ENCODE data around the gene KATNB1.
"Not testable (repeated sequence)": the region's sequence is repeated elsewhere in the genome, so short reads cannot be mapped to it uniquely, and the experiment has no call there.

The KATNB1 gene

DNA sequence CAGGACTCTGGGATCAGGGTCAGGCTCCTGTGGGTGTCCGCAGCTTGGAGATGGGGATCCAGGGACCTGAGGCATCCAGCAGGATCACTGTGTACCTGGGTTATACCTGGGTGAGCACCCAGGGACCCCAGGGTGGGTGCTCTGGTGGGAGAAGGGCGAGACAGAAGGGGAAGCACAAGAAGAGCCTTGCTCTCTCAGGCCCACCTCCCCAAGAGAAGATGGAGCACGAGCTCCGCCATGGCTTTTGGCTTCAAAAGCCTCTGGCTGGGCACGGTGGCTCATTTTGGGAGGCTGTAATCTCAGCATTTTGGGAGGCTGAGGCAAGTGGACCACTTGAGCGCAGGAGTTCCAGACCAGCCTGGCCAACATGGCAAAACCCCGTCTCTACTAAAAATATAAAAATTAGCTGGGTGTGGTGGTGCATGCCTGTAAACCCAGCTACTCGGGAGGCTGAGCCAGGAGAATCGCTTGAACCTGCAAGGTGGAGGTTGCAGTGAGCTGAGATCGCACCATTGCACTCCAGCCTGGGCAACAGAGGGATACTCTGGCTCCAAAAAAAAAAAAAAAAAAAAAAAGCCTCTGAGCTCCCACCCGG, 32.1 kb upstream of the KATNB1 start:
- DNase-seq, result no peak

DNA sequence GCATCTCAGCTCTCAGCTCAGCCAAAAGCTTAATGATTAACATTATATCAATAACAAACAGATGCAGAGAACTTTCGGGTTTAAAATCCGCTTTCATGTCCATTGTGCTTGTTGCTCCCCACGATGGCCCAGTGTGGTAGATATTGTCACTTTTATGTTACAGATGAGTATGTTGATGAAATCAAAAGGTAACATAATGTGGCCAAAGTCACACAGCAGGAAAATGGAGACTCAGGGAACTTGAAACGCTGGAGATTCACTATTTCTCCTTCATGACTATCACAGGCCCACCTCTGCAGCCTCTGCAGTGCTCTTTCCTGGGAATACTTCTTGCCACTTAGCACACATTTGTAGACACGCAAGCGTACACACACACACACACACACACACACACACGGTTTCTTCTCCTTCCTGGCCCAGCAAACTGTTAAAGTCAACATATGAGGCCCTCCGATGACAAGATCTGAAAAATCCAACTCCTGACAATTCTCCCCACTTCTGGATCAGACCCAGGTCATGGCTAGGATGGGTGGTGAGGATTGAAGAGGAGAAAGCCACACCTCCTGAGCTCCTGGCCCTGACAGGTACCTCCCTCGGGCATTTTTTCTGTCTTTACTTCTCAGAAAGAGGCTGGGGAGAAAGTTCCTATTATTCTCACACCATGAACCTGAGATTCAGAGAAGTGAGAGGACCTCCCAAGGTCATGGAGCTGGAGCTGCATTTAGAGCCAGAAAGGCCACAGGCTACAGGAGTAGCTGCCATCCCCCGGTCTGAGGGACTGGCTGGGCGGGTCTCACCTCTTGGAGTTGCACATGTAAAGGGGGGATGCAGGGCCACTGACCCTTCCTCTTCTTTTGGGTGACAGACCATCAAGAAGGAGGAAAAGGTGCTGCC, 31.3 kb upstream of the KATNB1 start:
- DNase-seq, result no peak

DNA sequence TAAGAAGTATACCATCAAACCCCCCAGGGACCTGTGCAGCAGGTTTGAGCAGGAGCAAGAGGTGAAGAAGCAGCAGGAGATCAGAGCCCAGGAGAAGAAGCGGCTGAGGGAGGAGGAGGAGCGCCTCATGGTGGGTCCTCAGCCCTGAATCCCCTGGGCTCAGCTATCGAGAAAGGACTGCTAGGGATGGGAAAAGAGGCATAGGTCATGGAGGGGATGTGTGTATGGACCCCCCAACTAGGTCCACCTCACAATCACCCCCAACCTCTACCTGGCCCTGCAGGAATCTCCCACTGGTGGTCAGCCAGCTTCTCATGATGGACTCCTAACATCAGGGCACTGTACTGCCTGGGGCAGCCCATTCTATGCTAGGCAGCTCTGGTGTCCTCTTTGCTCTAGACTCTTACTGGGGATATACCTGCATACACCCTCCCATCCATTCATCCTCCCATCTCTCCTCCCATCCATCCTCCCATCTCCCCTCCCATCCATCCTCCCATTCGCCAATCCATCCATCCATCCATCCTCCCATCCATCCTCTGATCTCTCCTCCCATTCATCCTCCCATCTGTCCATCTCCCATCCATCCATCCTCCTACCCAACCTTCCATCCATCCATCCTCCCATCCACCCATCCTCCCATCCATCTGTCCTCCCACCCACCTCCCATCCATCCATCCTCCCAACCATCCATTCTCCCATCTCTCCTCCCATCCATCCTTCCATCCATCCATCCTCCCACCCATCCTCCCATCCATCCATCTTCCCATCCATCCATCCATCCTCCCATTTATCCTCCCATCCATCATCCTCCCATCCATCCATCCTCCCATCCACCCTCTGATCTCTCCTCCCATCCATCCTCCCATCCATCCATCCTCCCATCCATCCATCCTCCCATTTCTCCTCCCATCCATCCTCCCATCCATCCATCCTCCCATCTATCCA, 30.4 kb upstream of the KATNB1 start:
- no peak for DNase-seq

DNA sequence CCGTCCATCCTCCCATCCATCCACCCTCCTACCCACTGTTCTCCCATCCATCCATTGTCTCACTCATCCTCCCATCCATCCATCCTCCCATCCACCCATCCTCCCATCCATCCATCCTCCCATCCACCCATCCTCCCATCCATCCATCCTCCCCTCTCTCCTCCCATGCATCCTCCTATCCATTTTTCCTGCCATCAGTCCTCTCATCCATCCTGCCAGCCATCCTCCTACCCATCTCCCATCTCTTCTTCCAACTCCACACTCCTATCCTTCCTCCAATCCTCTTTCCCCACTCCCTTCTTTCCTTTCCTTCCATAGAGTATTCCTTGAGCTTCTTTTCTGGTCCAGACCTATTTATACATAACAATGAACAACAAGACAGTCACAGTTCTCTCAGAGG, 28.9 kb upstream of the KATNB1 start:
- no peak for DNase-seq

DNA sequence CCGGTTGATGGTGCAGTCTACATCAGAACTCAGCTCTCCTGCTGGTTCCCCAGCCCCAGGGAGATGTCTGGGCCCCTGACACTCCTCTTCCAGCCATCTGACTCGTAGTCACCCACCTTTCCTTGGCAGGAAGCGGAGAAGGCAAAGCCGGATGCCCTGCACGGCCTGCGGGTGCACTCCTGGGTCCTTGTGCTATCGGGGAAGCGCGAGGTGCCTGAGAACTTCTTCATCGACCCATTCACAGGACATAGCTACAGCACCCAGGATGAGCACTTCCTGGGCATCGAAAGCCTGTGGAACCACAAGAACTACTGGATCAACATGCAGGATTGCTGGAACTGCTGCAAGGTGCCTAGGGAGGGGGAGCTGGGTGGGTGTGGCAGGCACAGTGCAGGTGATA, 28.2 kb upstream of the KATNB1 start:
- DNase-seq, result no peak

DNA sequence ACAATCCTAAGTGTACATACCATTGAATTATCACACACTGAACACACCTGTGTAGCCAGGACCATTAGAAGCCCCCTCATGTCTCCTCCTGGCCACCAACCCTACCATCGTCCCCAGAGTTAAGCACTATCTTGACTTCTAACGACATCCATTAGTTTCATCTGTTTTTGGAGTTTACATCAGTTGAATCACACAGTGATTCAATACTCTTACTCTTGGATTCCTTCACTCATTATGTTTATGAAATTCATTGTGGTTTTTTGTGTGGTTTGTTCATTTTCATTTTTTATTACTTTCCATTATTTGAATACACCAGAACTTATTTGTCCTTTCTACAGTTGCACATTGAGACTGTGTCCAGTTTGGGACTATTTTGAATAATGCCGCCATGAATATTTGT, 27.4 kb upstream of the KATNB1 start:
- DNase-seq, result no peak

DNA sequence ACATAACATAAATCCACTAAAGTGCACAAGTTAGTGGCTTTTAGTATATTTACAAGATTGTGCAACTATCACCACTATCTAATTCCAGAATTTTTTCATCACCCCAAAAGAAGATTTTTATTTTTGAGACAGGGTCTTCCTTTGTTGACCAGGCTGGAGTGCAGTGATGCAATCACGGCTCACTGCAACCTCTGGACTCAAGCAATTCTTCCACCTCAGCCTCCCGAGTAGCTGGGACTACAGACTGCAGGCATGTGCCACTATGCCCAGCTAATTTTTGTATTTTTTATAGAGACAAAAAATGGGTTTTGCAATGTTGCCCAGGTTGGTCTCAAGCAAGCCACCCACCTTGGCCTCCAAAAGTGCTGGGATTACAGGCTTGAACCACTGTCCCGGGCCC, 25.9 kb upstream of the KATNB1 start:
- no peak for DNase-seq

DNA sequence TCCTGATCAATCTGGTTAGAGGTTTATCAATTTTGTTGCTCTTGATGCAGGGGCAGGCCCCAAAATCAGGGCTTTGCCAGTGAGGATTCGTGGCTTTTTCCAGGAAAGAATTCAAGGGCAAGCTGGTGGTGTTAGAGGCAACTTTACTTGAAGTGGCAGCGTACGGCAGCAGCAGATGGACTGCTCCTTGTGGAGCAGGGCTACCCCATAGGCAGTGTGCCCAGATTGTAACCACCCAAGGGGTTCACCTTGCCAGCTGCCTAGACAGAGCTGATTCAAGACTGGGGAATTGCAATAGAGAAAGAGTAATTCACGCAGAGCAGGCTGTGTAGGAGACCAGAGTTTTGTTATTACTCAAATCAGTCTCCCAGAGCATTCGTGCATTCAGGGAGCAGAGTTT, 24.2 kb upstream of the KATNB1 start:
- DNase-seq, result no peak

DNA sequence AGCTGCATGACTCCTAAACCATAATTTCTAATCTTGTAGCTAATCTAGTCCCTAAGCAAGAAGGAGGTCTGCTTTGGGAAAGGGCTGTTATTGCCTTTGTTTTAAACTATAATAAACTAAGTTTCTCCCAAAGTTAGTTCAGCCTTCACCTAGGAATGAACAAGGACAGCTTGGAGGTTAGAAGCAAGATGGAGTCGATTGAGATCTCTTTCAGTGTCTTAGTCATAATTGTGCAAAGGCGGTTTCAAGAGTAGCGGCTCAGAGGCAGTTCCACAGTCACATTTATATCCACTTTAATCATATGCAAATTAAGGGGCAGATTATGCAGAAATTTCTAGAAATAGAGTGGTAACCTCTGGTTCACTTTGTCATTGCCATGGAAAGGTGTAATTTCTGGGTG, 23.6 kb upstream of the KATNB1 start:
- DNase-seq, result no peak

DNA sequence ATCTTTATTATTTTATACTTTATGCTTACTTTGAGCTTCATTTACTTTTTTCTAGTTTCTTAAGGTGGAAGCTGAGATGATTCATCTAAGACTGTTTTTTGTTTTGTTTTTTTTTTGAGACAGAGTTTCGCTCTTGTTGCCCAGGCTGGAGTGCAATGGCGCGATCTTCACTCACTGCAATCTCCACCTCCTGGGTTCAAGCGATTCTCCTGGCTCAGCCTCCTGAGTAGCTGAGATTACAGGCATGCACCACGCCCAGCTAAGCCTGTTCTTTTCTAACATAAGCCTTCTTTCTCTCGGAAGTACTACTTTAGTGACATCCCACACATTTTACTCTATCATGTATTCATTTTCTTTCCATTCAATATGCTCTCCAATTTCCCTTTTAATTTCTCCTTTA, 23.0 kb upstream of the KATNB1 start:
- DNase-seq, result not testable (repeated sequence)

DNA sequence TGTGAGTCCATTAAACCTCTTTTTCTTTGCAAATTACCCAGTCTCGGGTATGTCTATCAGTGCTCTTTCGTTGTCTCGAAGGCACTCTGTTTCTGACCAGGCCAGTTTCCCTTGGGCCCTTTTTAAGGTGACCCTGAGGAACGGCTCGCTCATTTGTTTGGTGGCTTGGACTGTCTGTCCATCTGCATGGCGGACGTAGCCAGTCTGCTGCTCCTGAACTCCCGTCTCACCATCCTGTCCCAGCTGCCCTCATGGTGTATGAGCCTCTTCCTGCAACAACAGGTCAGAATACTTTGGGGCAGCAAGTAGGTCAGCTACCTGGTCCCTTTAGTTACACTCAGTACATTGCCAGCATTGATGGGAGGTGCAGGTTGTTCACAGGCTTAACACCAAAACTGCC, 22.0 kb upstream of the KATNB1 start:
- no peak for DNase-seq

DNA sequence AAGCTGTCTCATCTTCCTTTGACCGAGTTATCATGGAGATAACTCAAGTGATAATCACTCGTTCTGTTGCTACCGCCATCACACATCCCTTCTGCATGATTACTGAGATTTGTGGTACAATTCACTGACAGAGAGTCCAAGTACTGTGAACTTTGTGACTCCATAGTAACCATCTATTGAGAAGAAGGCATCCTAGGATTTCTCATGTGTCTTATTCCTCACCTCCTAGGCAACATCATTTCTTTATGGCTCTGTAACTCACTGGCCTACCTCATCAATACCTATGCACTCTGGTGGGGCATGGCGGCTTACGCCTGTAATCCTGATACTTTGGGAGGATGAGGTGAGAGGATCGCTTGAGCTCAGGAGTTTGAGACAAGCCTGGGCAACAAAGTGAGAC, 21.5 kb upstream of the KATNB1 start:
- no peak for DNase-seq

DNA sequence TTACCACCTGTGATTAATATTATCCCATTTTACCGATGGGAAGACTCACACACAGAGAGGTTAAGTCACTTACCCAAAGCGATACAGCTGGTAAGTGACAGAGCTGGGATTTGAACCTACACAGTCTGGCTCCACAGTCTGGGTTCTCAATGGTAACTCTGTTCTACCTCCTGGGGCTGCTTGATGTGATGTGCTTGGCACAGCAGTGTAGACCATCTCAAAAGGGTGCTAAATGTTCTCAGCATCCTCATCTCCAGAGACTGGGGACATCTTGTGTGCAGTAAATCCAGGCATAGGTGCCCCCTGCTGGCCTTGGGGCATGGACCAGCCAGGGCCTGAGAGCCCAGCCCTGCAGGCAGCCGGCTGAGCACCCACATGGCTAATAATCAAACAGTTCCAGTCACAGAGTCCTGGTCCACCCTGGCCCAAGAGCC, 15.4 kb upstream of the KATNB1 start:
- peak; percentile 87 for DNase-seq

DNA sequence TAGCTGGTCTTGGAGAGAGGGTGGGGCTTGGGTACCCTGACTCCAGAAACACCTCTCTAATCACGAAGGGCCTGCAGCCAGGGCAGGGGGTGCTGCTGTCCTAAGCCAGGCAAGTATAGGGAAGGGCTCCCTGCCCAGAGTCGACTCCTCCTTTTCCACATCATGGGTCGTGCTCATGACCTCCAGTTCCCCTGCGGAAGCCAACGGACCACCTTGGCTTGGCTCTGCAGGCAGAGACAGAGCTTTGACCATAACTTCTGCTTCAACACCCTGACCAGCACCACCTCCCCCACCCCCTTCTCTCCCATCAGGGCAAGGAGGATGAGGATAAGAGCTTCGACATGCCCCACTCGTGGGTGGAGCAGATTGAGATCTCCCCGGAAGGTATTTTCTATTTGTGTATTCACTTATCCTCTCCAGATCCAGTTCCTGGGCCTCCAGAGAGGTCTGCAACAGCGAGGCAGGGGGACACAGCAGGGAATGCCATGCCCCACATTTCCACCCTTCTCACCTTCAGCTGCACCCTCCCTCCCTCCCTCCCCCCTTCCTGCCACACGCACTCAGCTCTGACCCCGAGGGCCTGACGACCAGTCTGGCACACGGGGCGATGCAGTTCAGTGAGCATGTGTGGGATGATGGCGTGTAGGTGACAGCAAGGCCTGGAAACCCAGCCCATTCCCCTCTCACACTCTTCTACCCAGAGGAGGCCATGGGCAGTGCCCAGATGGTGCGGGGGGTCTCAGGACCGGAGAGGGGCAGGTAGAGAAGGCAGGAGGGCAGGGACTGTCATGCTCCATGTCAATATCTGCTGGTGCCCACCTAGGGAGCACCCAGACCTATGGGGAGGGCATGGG, 14.0 kb upstream of the KATNB1 start:
- no peak for DNase-seq

DNA sequence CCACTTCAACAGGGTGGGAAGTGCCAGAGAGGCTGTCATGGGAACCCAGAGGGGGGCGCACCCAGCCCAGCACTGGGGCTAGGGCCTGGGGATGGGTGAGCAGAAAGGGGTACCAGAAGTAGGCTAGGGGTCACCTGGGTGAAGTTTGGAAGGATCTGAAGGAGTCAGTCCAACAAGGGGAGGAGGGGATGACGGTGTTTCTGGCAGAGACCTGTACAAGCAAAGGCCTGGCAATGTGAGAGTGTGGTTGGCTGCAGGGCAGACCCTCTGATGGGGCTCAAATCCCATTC, 13.4 kb upstream of the KATNB1 start:
- no peak for DNase-seq

DNA sequence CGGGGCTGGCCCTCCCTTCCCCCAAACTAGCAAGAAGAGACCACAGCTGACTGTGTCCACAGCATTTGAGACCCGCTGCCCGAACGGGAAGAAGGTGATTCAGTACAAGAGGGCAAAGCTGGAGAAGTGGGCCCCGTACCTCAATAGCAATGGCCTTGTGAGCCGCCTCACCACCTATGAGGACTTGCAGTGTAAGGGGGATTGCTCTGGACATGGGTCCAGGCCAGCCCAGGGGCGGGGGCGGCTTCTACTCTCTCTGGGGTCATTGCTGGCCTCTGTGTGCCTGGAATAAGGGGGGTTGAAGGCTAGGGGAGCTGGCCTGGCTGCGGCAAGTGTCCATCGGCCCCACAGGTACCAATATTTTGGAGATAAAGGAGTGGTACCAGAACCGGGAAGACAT, 12.9 kb upstream of the KATNB1 start:
- no peak for DNase-seq

DNA sequence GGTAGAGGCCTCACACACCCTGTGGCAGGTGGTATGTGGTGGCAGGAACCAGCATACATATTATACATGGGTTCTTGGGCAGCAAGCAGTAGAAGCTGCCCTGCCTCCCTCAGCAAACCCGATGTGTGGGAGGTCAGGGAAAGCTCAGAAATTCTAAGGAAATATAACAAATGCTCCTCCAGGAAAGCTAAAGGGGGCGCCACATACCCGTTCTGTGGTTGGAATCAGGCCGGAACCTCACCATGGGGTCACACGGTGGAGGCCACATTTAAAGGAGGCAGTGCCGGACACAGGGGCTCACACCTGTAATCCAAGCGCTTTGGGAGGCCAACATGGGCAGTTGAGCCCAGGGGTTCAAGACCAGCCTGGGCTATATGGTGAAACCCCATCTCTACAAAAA, 12.4 kb upstream of the KATNB1 start:
- DNase-seq, result peak; percentile 22

DNA sequence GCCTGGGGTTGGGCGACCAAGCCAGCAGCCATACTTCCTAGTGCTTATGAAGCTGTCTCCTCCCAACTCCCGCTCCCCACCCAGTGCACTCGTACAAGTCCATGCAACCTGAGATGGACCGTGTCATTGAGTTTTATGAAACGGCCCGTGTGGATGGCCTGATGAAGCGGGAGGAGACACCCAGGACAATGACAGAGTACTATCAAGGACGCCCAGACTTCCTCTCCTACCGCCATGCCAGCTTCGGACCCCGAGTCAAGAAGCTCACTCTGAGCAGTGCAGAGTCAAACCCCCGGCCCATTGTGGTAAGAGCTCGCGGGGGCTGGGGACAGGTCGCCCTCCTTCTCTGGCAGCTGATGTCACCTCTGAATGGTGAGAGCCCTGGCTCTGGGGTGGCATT, 11.0 kb upstream of the KATNB1 start:
- no peak for DNase-seq

DNA sequence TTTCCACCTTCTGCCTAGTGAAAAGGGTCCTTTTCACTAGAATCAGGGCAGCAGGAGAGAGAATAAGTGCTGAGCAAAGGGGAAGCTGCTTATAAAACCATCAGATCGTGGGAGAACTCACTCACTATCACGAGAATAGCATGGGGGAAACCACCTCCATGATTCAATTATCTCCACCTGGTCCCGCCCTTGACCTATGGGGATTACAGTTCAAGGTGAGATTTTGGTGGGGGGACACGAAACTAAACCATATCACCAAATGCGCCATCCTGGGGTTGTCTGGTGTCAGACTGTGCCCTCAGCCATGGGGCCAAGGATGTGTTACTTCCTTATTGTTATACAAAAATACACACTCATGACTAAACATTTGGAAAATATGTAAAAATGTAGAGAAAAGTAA, 10.4 kb upstream of the KATNB1 start:
- DNase-seq, result no peak

DNA sequence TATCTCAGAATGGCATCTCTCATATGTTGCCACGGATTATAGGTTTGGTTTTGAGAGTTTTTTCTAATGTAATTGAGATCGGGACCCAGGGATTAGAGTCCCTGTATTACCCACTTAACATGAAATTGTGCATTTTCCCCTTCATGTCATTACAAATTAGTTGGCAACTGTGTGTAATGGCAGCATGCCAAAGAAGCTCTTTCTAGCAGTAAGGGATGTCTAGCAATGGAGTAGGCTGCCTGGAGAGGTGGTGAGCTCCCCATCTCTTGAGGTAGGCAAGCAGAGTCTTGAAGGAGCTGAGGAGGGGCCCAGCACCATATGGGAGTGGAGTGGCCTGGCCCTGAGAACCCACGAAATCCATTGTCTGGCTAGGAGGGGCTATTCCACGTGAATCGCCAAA, 10.0 kb upstream of the KATNB1 start:
- peak; percentile 24 for DNase-seq

DNA sequence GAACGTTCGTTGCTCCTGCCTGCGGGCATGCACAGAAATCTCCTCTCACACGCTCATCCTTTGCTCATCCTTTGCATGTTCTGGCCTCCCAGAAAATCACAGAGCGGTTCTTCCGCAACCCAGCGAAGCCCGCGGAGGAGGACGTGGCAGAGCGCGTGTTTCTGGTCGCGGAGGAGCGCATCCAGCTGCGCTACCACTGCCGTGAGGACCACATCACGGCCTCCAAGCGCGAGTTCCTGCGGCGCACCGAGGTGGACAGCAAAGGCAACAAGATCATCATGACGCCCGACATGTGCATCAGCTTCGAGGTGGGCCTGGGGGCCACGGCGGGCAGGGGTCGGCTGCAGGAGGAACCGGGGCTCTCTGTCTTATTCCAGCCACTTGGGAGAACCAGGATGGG, 9.6 kb upstream of the KATNB1 start:
- DNase-seq, result no peak

DNA sequence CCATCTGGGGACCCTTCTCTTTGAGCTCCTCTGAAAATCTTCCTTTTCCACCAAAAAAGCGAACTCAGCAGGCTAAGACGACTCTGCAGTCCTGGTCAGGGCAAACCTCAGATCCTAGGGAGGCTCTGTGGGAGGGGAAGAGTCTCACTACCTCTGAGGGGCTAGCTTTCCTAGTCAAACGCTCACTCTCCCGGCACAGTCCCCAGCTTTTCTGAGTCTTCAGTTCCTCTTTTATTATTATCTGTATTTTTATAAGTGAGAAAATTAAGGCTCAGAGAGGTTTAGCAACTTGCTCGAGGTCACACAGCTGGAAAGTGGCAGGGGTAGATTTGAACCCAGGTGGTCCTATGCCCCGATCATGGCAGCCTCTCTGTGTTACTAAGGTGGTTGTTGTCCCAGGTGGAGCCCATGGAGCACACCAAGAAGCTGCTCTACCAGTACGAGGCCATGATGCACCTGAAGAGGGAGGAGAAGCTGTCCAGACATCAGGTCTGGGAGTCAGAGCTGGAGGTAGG, 9.1 kb upstream of the KATNB1 start:
- no peak for DNase-seq

DNA sequence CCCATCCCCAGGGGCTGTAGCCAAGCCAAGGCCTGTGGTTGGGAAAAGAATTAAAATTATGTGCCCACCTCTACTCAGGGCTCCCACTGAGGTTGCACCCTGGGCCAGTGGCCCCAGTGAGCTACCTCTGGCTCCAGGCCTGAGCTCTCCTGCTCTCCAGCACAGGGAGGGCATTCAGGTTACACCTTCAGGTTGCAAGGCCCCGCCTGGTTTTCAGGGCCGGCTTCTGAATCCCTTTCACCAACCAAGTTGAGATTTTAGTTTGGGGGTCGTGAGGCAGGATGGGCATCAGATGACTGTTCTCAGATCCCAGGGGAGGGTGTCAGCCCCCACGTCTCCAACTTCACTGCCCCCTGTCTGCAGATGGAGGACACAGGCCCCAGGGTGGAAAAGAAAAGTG, 8.0 kb upstream of the KATNB1 start:
- no peak for DNase-seq

Data from hematopoietic multipotent progenitor cell treated with erythropoietin and hydrocortisone succinate and interleukin-3 and kit ligand, for 6 days (in vitro differentiated cells).